Muscle layer of colon (tissue), 2 donors: Measurements from ENCODE around the gene APP.

ENCODE experiments used
- H3K27ac ChIP-seq: one replicate; pipeline ENCODE4 v1.7.0; 2013; ENCODE audit warnings: low read depth, mild to moderate bottlenecking, low read length, moderate library complexity
- H3K27me3 ChIP-seq, 2 donors: one replicate each; pipeline ENCODE4 v1.7.0; 2013; ENCODE audit warnings: low read length in 2 of 2, mild to moderate bottlenecking in 2 of 2; ENCODE audit not compliant: insufficient read depth in 2 of 2, control insufficient read depth in 1 of 2
- H3K36me3 ChIP-seq: one replicate; pipeline ENCODE4 v1.7.0; 2013; ENCODE audit warnings: mild to moderate bottlenecking, low read length; ENCODE audit not compliant: insufficient read depth
- H3K4me1 ChIP-seq: one replicate; pipeline ENCODE4 v1.7.0; 2013; ENCODE audit warnings: mild to moderate bottlenecking, low read length; ENCODE audit not compliant: insufficient read depth
- H3K4me3 ChIP-seq, 2 donors: one replicate each; pipeline ENCODE4 v1.7.0; 2013; ENCODE audit warnings: low read length in 2 of 2, low read depth in 1 of 2, mild to moderate bottlenecking in 1 of 2, moderate library complexity in 1 of 2
- H3K9ac ChIP-seq: one replicate; pipeline ENCODE4 v1.7.0; 2013; ENCODE audit warnings: low read length
- H3K9me3 ChIP-seq: one replicate; pipeline ENCODE4 v1.7.0; 2013; ENCODE audit warnings: mild to moderate bottlenecking, low read length
- donor health status: abdominal sarcoma.
- donor health status: Adenocarcinoma of cecum.

APP gene

DNA sequence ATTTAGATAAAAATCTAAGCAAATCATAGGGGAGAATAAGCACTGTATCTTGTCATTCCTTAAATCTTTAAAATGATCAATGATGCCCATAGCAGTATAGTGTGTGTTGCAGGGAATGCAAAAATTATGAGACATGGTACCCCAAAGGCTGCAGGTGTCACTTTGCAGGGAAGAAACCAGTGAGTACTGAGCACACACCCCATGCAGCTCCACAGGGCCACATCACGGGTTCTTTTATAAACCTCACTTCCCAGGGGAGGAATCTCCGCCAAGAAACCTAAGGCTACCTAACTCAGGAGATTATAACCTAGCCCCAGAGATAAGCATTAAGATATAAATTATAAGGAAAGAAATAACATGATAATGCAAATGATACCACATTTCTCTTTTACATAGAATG lies 115.6 kb downstream of the APP start:
- H3K36me3 ChIP-seq: peaks cover 10% of the 10 kb centered on the region
- H3K27me3 ChIP-seq: no peaks in the 10 kb centered on the region
- H3K9ac ChIP-seq: no peak overlapping the region
- H3K4me3 ChIP-seq: no peak overlapping the region
- H3K4me1 ChIP-seq: peaks cover 19% of the 10 kb centered on the region
- H3K27ac ChIP-seq: no peak overlapping the region
- H3K9me3 ChIP-seq: no peaks in the 10 kb centered on the region

DNA sequence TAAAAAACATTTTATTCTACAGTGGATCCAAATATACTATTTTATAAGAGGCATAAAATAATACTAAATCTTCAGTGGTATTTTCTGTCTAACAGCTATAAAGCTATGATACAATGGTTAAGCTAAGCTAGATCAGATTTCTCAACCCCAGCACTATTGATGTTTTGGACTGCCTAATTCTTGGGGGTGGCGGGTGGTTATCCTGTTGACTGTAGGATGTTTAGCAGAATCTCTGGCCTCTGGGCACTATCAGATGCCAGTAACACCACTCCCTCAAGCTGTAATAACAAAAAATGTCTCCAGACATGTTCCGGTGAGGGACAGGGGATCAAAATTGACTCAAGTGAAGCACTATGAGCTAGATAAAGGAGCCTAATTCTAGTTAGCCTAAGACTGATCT lies 118.5 kb downstream of the APP start:
- H3K9ac ChIP-seq: no peak overlapping the region
- no peaks in the 10 kb centered on the region for H3K9me3 ChIP-seq
- no peaks in the 10 kb centered on the region for H3K27me3 ChIP-seq
- peaks cover 20% of the 10 kb centered on the region for H3K36me3 ChIP-seq
- no peak overlapping the region for H3K4me3 ChIP-seq
- H3K4me1 ChIP-seq: peaks cover 13% of the 10 kb centered on the region
- H3K27ac ChIP-seq: no peak overlapping the region

DNA sequence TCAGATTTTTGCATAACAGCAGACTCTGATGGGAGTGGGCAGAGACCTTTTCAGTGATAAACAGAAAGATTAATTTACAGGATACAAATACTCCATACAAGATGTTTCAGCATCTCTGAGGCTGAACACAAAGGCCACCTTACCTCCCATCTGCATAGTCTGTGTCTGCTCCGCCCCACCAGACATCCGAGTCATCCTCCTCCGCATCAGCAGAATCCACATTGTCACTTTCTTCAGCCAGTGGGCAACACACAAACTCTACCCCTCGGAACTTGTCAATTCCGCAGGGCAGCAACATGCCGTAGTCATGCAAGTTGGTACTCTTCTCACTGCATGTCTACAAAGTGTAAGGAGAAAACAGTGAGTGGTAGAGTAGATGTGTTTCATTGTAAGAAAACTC lies 119.7 kb downstream of the APP start:
- Histone ChIP-seq H3K4me1 (peaks cover 10% of the 10 kb centered on the region), H3K4me3 (no peak overlapping the region), H3K27me3 (no peaks in the 10 kb centered on the region), H3K36me3 (peaks cover 20% of the 10 kb centered on the region), H3K27ac (no peak overlapping the region), H3K9ac (no peak overlapping the region), H3K9me3 (no peaks in the 10 kb centered on the region)

DNA sequence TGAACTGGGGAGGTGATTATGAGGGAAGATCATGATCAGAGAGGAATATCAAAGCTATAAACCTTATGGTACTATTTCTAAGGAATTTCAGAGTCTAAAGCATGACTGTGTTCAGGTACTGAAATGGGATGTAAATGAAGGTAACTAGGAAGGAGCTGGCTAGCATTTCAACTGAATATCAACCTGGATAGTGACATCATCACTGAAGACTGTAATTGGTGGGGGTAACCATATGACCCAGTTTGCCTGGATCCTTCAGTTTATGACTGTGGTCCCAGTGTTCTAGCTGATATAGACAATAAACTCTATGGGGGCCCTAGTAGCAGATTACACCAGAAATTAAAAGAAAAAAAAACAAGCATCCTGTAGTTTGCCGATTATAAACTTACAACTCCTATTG lies 120.8 kb downstream of the APP start:
- Histone ChIP-seq H3K4me3 (no peak overlapping the region), H3K27ac (no peak overlapping the region), H3K27me3 (no peaks in the 10 kb centered on the region), H3K9me3 (no peaks in the 10 kb centered on the region), H3K36me3 (peaks cover 20% of the 10 kb centered on the region), H3K9ac (no peak overlapping the region), H3K4me1 (no peaks in the 10 kb centered on the region)

DNA sequence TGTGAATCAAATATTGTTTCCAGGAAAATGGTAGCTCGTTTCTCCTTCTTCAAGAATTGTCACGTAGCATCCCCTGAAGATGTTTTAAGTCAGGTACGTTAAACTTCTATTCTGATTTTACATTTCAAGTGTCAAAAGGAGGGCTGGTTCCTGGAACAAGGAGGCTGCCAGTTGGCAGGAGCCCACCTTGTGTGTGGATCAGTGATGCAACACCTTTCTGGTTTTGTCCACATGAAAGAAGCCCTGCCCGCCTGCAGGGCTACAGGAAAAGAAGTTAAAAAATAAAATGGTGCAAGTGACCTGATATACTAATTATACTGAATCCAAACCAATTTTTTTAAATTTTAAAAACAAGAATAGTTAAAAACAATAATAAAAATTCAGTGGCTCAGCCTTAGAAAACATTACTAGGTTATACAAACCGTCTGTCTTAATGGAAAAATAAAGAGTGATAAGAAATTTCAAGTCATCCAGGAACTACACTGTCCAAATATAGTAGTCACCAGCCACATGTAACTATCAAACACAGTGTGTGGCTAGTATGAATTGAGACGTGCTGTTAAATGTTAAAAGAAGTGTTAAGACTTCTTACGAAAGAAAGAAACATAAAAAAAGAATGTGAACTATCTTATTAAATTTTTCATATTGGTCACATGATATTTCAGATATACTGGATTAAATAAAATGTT lies 123.1 kb downstream of the APP start:
- no peak overlapping the region for H3K4me3 ChIP-seq
- no peak overlapping the region for H3K9ac ChIP-seq
- H3K9me3 ChIP-seq: no peaks in the 10 kb centered on the region
- H3K36me3 ChIP-seq: peaks cover 20% of the 10 kb centered on the region
- H3K27me3 ChIP-seq: no peaks in the 10 kb centered on the region
- H3K4me1 ChIP-seq: no peaks in the 10 kb centered on the region
- no peak overlapping the region for H3K27ac ChIP-seq

DNA sequence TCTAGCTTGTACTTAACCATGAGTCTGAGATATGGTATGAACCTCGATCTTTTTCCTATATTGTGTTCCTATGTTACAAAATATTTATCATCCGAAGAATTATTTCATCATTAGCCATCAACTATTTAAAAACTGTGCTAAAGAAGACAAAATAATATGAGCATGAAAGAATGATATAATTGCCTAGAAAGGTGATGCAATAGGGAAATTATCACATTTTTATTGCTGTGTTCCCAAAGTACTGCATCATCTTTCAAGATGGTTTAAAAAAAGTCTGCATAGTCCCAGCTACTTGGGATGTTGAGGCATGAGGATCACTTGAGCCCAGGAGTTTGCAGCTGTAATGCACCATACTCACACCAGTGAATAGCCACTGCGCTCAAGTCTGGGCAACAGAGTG lies 126.7 kb downstream of the APP start:
- Histone ChIP-seq H3K27ac (no peak overlapping the region), H3K27me3 (no peaks in the 10 kb centered on the region), H3K4me3 (no peak overlapping the region)

DNA sequence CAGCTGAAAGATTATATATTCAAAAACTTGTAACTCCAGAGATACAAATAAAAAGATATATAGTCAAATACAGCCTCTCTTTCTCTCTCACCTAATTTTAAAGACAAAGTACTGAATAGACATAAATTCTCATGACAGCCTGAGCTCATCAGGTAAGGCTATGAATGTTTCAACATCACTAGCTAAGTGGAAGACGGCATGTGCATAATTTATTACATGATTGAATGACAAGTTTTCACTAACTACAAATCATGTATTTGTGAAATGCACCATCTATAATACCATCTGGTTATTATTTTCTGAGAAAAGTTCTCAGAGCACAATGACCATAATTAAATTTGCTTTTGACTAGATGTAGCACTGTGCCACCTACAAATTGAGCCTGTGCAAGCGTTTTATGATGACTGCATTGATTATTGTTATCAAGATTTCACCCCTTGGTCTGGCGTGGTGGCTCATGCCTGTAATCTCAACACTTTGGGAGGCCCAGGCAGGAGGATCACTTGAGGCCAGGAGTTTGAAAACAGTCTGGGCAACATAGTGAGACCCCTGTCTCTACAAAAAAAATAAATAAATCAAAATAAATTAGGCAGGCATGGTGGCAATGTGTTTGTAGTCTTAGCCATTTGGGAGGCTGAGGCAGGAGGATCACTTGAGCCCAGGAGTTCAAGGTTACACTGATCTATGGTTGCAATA lies 128.2 kb downstream of the APP start:
- Histone ChIP-seq H3K27ac (no peak overlapping the region), H3K9me3 (no peaks in the 10 kb centered on the region), H3K4me3 (no peak overlapping the region), H3K36me3 (no peaks in the 10 kb centered on the region), H3K27me3 (no peaks in the 10 kb centered on the region), H3K4me1 (no peaks in the 10 kb centered on the region), H3K9ac (no peak overlapping the region)

More for the DNA sequence above, 126.7 kb downstream of the APP start:
- H3K4me1 ChIP-seq: no peaks in the 10 kb centered on the region
- H3K36me3 ChIP-seq: peaks cover under 1% of the 10 kb centered on the region
- H3K9ac ChIP-seq: no peak overlapping the region
- H3K9me3 ChIP-seq: no peaks in the 10 kb centered on the region

DNA sequence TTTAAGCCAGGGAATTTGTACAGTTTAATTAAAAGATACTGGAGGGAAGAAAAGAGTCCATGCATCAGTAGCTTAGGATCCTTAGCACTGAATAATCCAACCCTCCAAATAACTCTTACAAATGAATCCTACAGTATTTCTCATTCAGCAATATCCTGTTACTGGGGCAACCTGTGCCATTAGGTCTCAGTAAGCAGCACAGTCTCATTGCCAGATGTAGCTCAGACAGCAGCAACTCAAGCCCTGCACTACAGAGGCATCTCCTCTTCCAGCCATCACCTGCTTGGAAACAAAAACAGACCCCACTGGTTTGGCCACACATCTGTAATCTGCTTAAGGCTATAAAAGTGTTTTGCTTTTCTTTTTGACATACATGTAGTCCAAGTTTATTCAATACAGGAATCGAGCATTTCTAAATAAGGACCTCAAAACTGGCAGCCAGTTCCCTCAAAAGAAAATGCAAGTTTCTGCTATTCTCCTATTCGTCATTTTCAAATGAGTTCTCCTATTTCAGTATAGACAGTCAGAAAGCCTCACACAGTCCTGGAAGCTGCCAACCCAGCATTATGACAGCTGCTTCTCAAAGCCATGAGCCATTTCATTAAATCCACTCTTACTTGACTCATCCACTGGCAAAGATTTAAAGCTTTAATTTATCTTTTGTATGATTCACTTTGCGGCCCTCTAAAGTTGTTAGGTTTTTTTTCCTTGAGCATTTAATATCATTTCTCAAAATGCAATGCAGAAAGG lies 129.0 kb downstream of the APP start:
- Histone ChIP-seq H3K4me1 (no peaks in the 10 kb centered on the region), H3K36me3 (no peaks in the 10 kb centered on the region), H3K27me3 (no peaks in the 10 kb centered on the region)

DNA sequence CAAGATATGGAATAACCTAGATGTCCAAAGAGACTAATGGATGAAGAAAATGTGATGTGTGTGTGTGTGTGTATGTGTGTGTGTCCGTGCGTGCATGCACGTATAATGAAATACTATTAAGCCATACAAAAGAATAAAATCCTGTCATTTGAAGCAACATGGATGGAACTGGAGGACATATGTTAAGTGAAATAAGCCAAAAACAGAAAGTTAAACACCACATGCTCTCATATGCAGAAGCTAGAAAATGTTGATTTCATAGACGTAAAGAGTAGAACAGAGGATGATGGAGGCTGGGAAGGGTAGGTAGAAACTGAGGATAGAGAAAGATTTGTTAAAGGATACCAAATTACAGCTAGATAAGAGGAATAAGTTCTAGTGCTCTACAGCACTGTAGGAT lies 133.7 kb downstream of the APP start:
- H3K4me3 ChIP-seq: no peak overlapping the region
- no peak overlapping the region for H3K9ac ChIP-seq
- no peaks in the 10 kb centered on the region for H3K4me1 ChIP-seq
- no peaks in the 10 kb centered on the region for H3K27me3 ChIP-seq
- H3K27ac ChIP-seq: no peak overlapping the region
- H3K36me3 ChIP-seq: no peaks in the 10 kb centered on the region
- H3K9me3 ChIP-seq: no peaks in the 10 kb centered on the region

More for the DNA sequence above, 129.0 kb downstream of the APP start:
- Histone ChIP-seq H3K27ac (no peak overlapping the region), H3K9me3 (no peaks in the 10 kb centered on the region), H3K4me3 (no peak overlapping the region), H3K9ac (no peak overlapping the region)

DNA sequence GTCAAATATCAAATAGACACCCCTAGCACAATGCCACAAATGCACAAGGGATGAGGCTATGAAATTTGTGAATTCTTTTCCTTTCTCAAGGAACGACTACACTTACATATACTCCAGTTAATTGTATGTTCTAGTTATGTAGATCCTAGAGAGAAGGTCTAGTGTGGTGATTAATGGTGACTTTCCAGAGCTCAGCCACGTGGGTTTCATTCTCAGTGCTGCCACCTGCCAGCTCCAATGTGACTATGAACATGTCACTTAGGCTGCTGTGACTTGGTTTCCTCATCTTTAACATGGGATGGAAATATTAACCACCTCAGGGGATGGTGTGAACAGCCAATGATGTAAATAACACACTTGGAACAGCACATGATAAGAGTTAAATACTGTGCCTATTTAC lies 138.3 kb downstream of the APP start:
- no peaks in the 10 kb centered on the region for H3K36me3 ChIP-seq
- no peak overlapping the region for H3K4me3 ChIP-seq
- H3K9ac ChIP-seq: no peak overlapping the region
- H3K27me3 ChIP-seq: no peaks in the 10 kb centered on the region
- peaks cover 8% of the 10 kb centered on the region for H3K4me1 ChIP-seq
- H3K27ac ChIP-seq: no peak overlapping the region
- no peaks in the 10 kb centered on the region for H3K9me3 ChIP-seq

DNA sequence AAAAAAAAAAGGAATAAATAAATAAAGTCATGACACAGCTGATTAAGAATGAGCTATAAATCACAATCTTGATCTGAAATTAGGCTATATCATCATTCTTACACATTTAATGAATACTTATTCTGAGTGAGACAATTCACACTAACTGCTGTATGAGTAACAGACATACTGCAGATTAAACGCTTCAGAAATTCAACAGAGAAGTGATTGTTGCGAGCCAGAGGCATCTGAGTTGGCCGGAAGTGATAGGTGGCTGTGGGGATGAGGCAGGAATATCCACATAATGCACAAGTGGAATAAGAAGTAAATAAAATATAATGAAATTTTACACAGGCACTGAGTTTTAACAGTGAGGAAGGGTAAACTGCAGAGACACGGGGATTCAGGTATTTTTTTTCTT lies 142.4 kb downstream of the APP start:
- Histone ChIP-seq H3K27me3 (no peaks in the 10 kb centered on the region), H3K9me3 (no peaks in the 10 kb centered on the region), H3K9ac (no peak overlapping the region), H3K36me3 (no peaks in the 10 kb centered on the region), H3K4me3 (no peak overlapping the region), H3K4me1 (peaks cover 26% of the 10 kb centered on the region), H3K27ac (no peak overlapping the region)
